ENCODE results near the gene WNT3. TPM values are rescaled to one million over a fixed set of nuclear protein-coding genes. Genes with fewer than 3 reads are reported as not detected.

The WNT3 gene
- total and polyA plus RNA-seq, 2 donors (not counting 3 experiments of a cell fraction or from before 2014, with no cell fraction given): 1.4 to 2.1 TPM

GRCh38 chr17:46813920-46814319, 4.6 kb downstream of the WNT3 start:
- H3K27me3 ChIP-seq (ENCODE audit: control insufficient read depth in 2 of 2, insufficient read depth in 2 of 2, low read length in 2 of 2): peaks cover 28 to 39% of the 10 kb centered on the region in 2 experiments
- H3K79me2 ChIP-seq (ENCODE audit: control insufficient read depth, insufficient read depth, low read length): no peaks in the 10 kb centered on the region
- no peaks in the 10 kb centered on the region for H3K4me1 ChIP-seq (ENCODE audit: control insufficient read depth, extremely low read depth, insufficient read depth, low read length)
- dilution Hi-C loops (cut with MboI; ENCODE audit: extremely low pct_ligation_motif_present, low sequenced_read_pairs): no loop called here
- CTCF ChIA-PET: interaction anchor here (1.3 to 2.7 kb wide), 3 partner anchors 9 to 28 kb away, joined by 5 to 11 read pairs (median 8); no protein-coding TSS in a partner anchor
- no peak overlapping the region for H3K27ac ChIP-seq (ENCODE audit: insufficient read depth, low read depth, low read length)
- POLR2A ChIA-PET: no interaction called here
- no peak for TF ChIP-seq GATA2 (IDR thresholded peaks at IDR 0.05; ENCODE audit: insufficient read depth, insufficient read length, low read depth, low read length)
- no peak for TF ChIP-seq MYC (IDR thresholded peaks at IDR 0.05; ENCODE audit: low read depth, low read length)
- no peak for TF ChIP-seq JUN (IDR thresholded peaks at IDR 0.05; ENCODE audit: borderline replicate concordance, insufficient read depth, insufficient read length, low read depth)
- TF ChIP-seq EZH2 (IDR thresholded peaks at IDR 0.05; ENCODE audit: borderline replicate concordance, low read depth, low read length, severe bottlenecking): no peak
- no peak for TF ChIP-seq CTCF (IDR thresholded peaks at IDR 0.05; ENCODE audit: extremely low read depth in 1 of 2, insufficient read depth in 1 of 2, low read depth in 1 of 2, low read length in 2 of 2)
- TF ChIP-seq POLR2AphosphoS5 (IDR thresholded peaks at IDR 0.05; ENCODE audit: insufficient read depth, low read depth, low read length): no peak
- no peak for TF ChIP-seq POLR2A (IDR thresholded peaks at IDR 0.05; ENCODE audit: low read depth, low read length)
- TF ChIP-seq MAX (IDR thresholded peaks at IDR 0.05; ENCODE audit: insufficient read depth, insufficient read length): no peak
- TF ChIP-seq FOS (IDR thresholded peaks at IDR 0.05; ENCODE audit: borderline replicate concordance, insufficient read depth, low read length): no peak
- H3K9me1 ChIP-seq (replicated peaks; ENCODE audit: control insufficient read depth, extremely low read depth, insufficient read depth, low read length): no peaks in the 10 kb centered on the region
- H3K4me3 ChIP-seq (replicated peaks in 1 of 3; ENCODE audit: insufficient read depth in 1 of 3, low read depth in 1 of 3, low read length in 3 of 3): no peak overlapping the region
- no peaks in the 10 kb centered on the region for H3K9me3 ChIP-seq (replicated peaks; ENCODE audit: control insufficient read depth, insufficient read depth, low read length)
- no peak overlapping the region for H2AFZ ChIP-seq (ENCODE audit: low read depth, low read length)
- H3K36me3 ChIP-seq (ENCODE audit: control insufficient read depth in 2 of 2, extremely low read depth in 1 of 2, insufficient read depth in 2 of 2, low read length in 2 of 2): no peaks in the 10 kb centered on the region
- H3K4me2 ChIP-seq (ENCODE audit: insufficient read depth, low read length): no peak overlapping the region
- DNase-seq (ENCODE audit: low read depth, low spot score) (no peak), FAIRE-seq (no peak)
- H3K9ac ChIP-seq (replicated peaks; ENCODE audit: extremely low read depth, insufficient read depth, low read length): no peak overlapping the region
- intact Hi-C loops (cut with micrococcal nuclease): no loop called here
- no TSS peak for BruUV-seq (replicated peaks)
- H4K20me1 ChIP-seq (replicated peaks; ENCODE audit: control insufficient read depth, extremely low read depth, insufficient read depth, low read length): no peaks in the 10 kb centered on the region

Data from endothelial cell of umbilical vein (primary cell).